ENCODE results near the gene CTXN1. TPM values are rescaled to one million over a fixed set of nuclear protein-coding genes. Genes with fewer than 3 reads are reported as not detected.
A peak's percentile ranks its signal among the peaks of the same experiment; 100 is the strongest.

Gene CTXN1
- total RNA-seq, 1 experiment from 2014 or later, result 5.2 TPM

GRCh38 chr19:7900931-7901330, 25.0 kb downstream of the CTXN1 start:
- Mint-ChIP-seq H3K4me3 (ENCODE audit: unreplicated experiment) (peak overlapping the region; percentile 50), H3K4me1 (ENCODE audit: insufficient read depth, unreplicated experiment) (peaks cover 31% of the 10 kb centered on the region), H3K27me3 (ENCODE audit: insufficient read depth, unreplicated experiment) (no peaks in the 10 kb centered on the region), H3K27ac (ENCODE audit: low read depth, unreplicated experiment) (peak overlapping the region; percentile 46), H3K36me3 (ENCODE audit: insufficient read depth, unreplicated experiment) (peaks cover 27% of the 10 kb centered on the region), H3K9me3 (ENCODE audit: unreplicated experiment) (no peaks in the 10 kb centered on the region)
- peak; percentile 79 for DNase-seq (ENCODE audit: unreplicated experiment)
- POLR2A ChIA-PET, result interaction anchor here (0.6 to 8.7 kb wide), 22 partner anchors 11 to 809 kb away, joined by 3 to 91 read pairs (median 4); partner anchors contain the start of genes LRRC8E, PET100, SNAPC2 and TIMM44
- intact Hi-C loops (cut with micrococcal nuclease), result loop anchor here (5.0 kb wide), 1 partner anchor 49 kb away; no protein-coding TSS in a partner anchor
- TF ChIP-seq CTCF (IDR thresholded peaks at IDR 0.05; ENCODE audit: unreplicated experiment), result no peak
- no TSS peak for BruUV-seq (replicated peaks)
- CTCF ChIA-PET, result interaction anchor here (0.6 to 2.7 kb wide), 13 partner anchors 11 to 938 kb away, joined by 3 to 18 read pairs (median 5); partner anchors contain the start of gene TRAPPC5

GRCh38 chr19:7900401-7900870, 25.5 kb downstream of the CTXN1 start:
- no TSS peak for BruUV-seq (replicated peaks)
- ChIA-PET CTCF (interaction anchor here (0.6 to 2.7 kb wide), 11 partner anchors 11 to 220 kb away, joined by 3 to 18 read pairs (median 5); partner anchors contain the start of gene TRAPPC5), POLR2A (interaction anchor here (0.6 to 8.7 kb wide), 13 partner anchors 11 to 809 kb away, joined by 3 to 91 read pairs (median 4); partner anchors contain the start of genes LRRC8E and TIMM44)
- Mint-ChIP-seq H3K27ac (ENCODE audit: low read depth, unreplicated experiment) (no peak overlapping the region), H3K4me1 (ENCODE audit: insufficient read depth, unreplicated experiment) (peaks cover 26% of the 10 kb centered on the region), H3K27me3 (ENCODE audit: insufficient read depth, unreplicated experiment) (no peaks in the 10 kb centered on the region), H3K9me3 (ENCODE audit: unreplicated experiment) (no peaks in the 10 kb centered on the region), H3K36me3 (ENCODE audit: insufficient read depth, unreplicated experiment) (peaks cover 22% of the 10 kb centered on the region), H3K4me3 (ENCODE audit: unreplicated experiment) (peak overlapping the region; percentile 50)
- DNase-seq (ENCODE audit: unreplicated experiment), result no peak
- TF ChIP-seq CTCF (IDR thresholded peaks at IDR 0.05; ENCODE audit: unreplicated experiment), result no peak
- intact Hi-C loops (cut with micrococcal nuclease), result loop anchor here (5.0 kb wide), 1 partner anchor 48 kb away; no protein-coding TSS in a partner anchor

- Mint-ChIP-seq H3K9me3 (ENCODE audit: unreplicated experiment) (no peaks in the 10 kb centered on the region), H3K4me1 (ENCODE audit: insufficient read depth, unreplicated experiment) (peaks cover 22% of the 10 kb centered on the region), H3K27me3 (ENCODE audit: insufficient read depth, unreplicated experiment) (no peaks in the 10 kb centered on the region), H3K27ac (ENCODE audit: low read depth, unreplicated experiment) (no peak overlapping the region), H3K4me3 (ENCODE audit: unreplicated experiment) (no peak overlapping the region), H3K36me3 (ENCODE audit: insufficient read depth, unreplicated experiment) (peaks cover 20% of the 10 kb centered on the region)
- no peak for DNase-seq (ENCODE audit: unreplicated experiment)
- POLR2A ChIA-PET, result interaction anchor here (0.8 to 8.7 kb wide), 8 partner anchors 10 to 280 kb away, joined by 3 to 91 read pairs (median 4); partner anchors contain the start of gene LRRC8E
- CTCF ChIA-PET, result interaction anchor here (0.6 to 2.8 kb wide), 7 partner anchors 17 to 219 kb away, joined by 3 to 18 read pairs (median 5); partner anchors contain the start of gene TRAPPC5
- no TSS peak for BruUV-seq (replicated peaks)
- intact Hi-C loops (cut with micrococcal nuclease), result loop anchor here (5.0 kb wide), 1 partner anchor 48 kb away; no protein-coding TSS in a partner anchor
- TF ChIP-seq CTCF (IDR thresholded peaks at IDR 0.05; ENCODE audit: unreplicated experiment), result no peak
Measured at GRCh38 chr19:7899751-7900378, 26.1 kb downstream of the CTXN1 start.

GRCh38 chr19:7898967-7899366, 27.0 kb downstream of the CTXN1 start:
- Mint-ChIP-seq H3K9me3 (ENCODE audit: unreplicated experiment) (no peaks in the 10 kb centered on the region), H3K36me3 (ENCODE audit: insufficient read depth, unreplicated experiment) (peaks cover 27% of the 10 kb centered on the region), H3K4me3 (ENCODE audit: unreplicated experiment) (no peak overlapping the region), H3K27me3 (ENCODE audit: insufficient read depth, unreplicated experiment) (no peaks in the 10 kb centered on the region), H3K4me1 (ENCODE audit: insufficient read depth, unreplicated experiment) (peaks cover 22% of the 10 kb centered on the region), H3K27ac (ENCODE audit: low read depth, unreplicated experiment) (no peak overlapping the region)
- POLR2A ChIA-PET, result interaction anchor here (2.2 to 8.7 kb wide), 3 partner anchors 9 to 30 kb away, joined by 7 to 91 read pairs (median 53); partner anchors contain the start of gene LRRC8E
- DNase-seq (ENCODE audit: unreplicated experiment), result no peak
- intact Hi-C loops (cut with micrococcal nuclease), result no loop called here
- no peak for TF ChIP-seq CTCF (IDR thresholded peaks at IDR 0.05; ENCODE audit: unreplicated experiment)
- no TSS peak for BruUV-seq (replicated peaks)
- CTCF ChIA-PET, result interaction anchor here (2.7 to 2.8 kb wide), 2 partner anchors 30 to 46 kb away, joined by 18 read pairs; no protein-coding TSS in a partner anchor

Data from MCF 10A (cell line).